ENCODE measurements around the gene HDC. TPM values are rescaled to one million over a fixed set of nuclear protein-coding genes. Genes with fewer than 3 reads are reported as not detected.

Gene HDC
- total RNA-seq, 4 donors from 2014 or later, result 0.66 to 5.9 (median 1.1) TPM

- Histone ChIP-seq H3K9me3 (no peaks in the 10 kb centered on the region), H3K4me3 (no peak overlapping the region), H3K4me1 (no peaks in the 10 kb centered on the region), H3K36me3 (peaks cover 0 to 30% (median 0%) of the 10 kb centered on the region in 3 donors), H3K27me3 (no peaks in the 10 kb centered on the region), H3K27ac (no peak overlapping the region)
- 97 to 100% methylated on average over 3 of the region's 3 CpGs for WGBS, 2 donors
- TF ChIP-seq EP300 (IDR thresholded peaks at IDR 0.05) (no peak), CTCF (IDR thresholded peaks at IDR 0.05) (no peak), POLR2A (IDR thresholded peaks at IDR 0.05) (no peak)
- no peak for DNase-seq (ENCODE audit: low spot score in 2 of 2)
These were observed 14.7 kb upstream of the HDC start for GRCh38 chr15:50280271-50280670.

GRCh38 chr15:50278496-50278895, 13.0 kb upstream of the HDC start:
- DNase-seq (ENCODE audit: low spot score in 2 of 2), result no peak
- Histone ChIP-seq H3K36me3 (peaks cover 0 to 26% (median 0%) of the 10 kb centered on the region in 3 donors), H3K9me3 (no peaks in the 10 kb centered on the region), H3K4me3 (no peak overlapping the region), H3K27ac (no peak overlapping the region), H3K27me3 (no peaks in the 10 kb centered on the region), H3K4me1 (no peaks in the 10 kb centered on the region)
- 70% methylated on average over 4 of the region's 4 CpGs for WGBS, 2 donors
- TF ChIP-seq POLR2A (IDR thresholded peaks at IDR 0.05), result no peak
- no peak for TF ChIP-seq CTCF (IDR thresholded peaks at IDR 0.05)
- TF ChIP-seq EP300 (IDR thresholded peaks at IDR 0.05), result no peak

- no peak for DNase-seq (ENCODE audit: low spot score in 2 of 2)
- no peaks in the 10 kb centered on the region for H3K27me3 ChIP-seq
- 60 to 64% methylated on average over 1 of the region's 1 CpG for WGBS, 2 donors
These were observed 11.8 kb upstream of the HDC start for GRCh38 chr15:50277370-50277769.

GRCh38 chr15:50275908-50276307, 10.4 kb upstream of the HDC start:
- DNase-seq (ENCODE audit: low spot score in 2 of 2), result no peak
- H3K36me3 ChIP-seq, result peaks cover 0 to 18% (median 0%) of the 10 kb centered on the region in 3 donors
- no peak overlapping the region for H3K4me3 ChIP-seq
- no peaks in the 10 kb centered on the region for H3K27me3 ChIP-seq
- TF ChIP-seq POLR2A (IDR thresholded peaks at IDR 0.05), result no peak
- no peak for TF ChIP-seq EP300 (IDR thresholded peaks at IDR 0.05)
- TF ChIP-seq CTCF (IDR thresholded peaks at IDR 0.05), result no peak
- WGBS, 2 donors, result 72 to 74% methylated on average over 3 of the region's 3 CpGs
- no peaks in the 10 kb centered on the region for H3K9me3 ChIP-seq
- H3K4me1 ChIP-seq, result no peaks in the 10 kb centered on the region
- no peak overlapping the region for H3K27ac ChIP-seq

More at GRCh38 chr15:50277370-50277769, 11.8 kb upstream of the HDC start:
- Histone ChIP-seq H3K36me3 (peaks cover 0 to 26% (median 0%) of the 10 kb centered on the region in 3 donors), H3K9me3 (no peaks in the 10 kb centered on the region), H3K4me3 (no peak overlapping the region), H3K4me1 (no peaks in the 10 kb centered on the region), H3K27ac (no peak overlapping the region)
- TF ChIP-seq POLR2A (IDR thresholded peaks at IDR 0.05), result no peak
- TF ChIP-seq EP300 (IDR thresholded peaks at IDR 0.05), result no peak
- TF ChIP-seq CTCF (IDR thresholded peaks at IDR 0.05), result no peak

GRCh38 chr15:50275091-50275490, 9.6 kb upstream of the HDC start:
- peaks cover 0 to 10% (median 0%) of the 10 kb centered on the region in 3 donors for H3K36me3 ChIP-seq

More at GRCh38 chr15:50275091-50275490, 9.6 kb upstream of the HDC start:
- no peaks in the 10 kb centered on the region for H3K27me3 ChIP-seq
- WGBS, 2 donors, result 56 to 70% methylated on average over 2 of the region's 2 CpGs
- no peaks in the 10 kb centered on the region for H3K4me1 ChIP-seq
- DNase-seq (ENCODE audit: low spot score in 2 of 2), result no peak
- H3K27ac ChIP-seq, result no peak overlapping the region
- TF ChIP-seq CTCF (IDR thresholded peaks at IDR 0.05) (no peak), POLR2A (IDR thresholded peaks at IDR 0.05) (no peak), EP300 (IDR thresholded peaks at IDR 0.05) (no peak)
- H3K4me3 ChIP-seq, result no peak overlapping the region
- H3K9me3 ChIP-seq, result no peaks in the 10 kb centered on the region

All from tibial nerve (tissue), 4 donors.